Suppressor macrophage (primary cell): ENCODE measurements around the gene POC1B.

Experiments
- DNase-seq, 4 experiments: peaks; one replicate each; pipeline ENCODE4 v3.0.0-alpha.2; 2020 to 2022
- total RNA-seq, 17 experiments: gene quantifications; one replicate each; lab custom pipeline; 2026; ENCODE audit warnings: mixed read lengths in 6 of 17, inconsistent platforms in 3 of 17; lab: John Stamatoyannopoulos, UW

The POC1B gene
- total RNA-seq: 20.2 to 44.6 (median 26.9) reads per million in 17 experiments

- DNase-seq: peak; percentile 66 to 89 (median 79)
Measured at GRCh38 chr12:89525824-89526770, at the start of gene POC1B. Gene POC1B (minus strand): TSS chr12:89526047. CDS start chr12:89525895, 152 bp downstream.

- DNase-seq: no peak
Measured at GRCh38 chr12:89575374-89575773, 49.5 kb upstream of the POC1B start.

GRCh38 chr12:89574736-89575208, 48.9 kb upstream of the POC1B start:
- DNase-seq: peak in 3 of 4 experiments; percentile 16 to 19 (median 18)

DNA sequence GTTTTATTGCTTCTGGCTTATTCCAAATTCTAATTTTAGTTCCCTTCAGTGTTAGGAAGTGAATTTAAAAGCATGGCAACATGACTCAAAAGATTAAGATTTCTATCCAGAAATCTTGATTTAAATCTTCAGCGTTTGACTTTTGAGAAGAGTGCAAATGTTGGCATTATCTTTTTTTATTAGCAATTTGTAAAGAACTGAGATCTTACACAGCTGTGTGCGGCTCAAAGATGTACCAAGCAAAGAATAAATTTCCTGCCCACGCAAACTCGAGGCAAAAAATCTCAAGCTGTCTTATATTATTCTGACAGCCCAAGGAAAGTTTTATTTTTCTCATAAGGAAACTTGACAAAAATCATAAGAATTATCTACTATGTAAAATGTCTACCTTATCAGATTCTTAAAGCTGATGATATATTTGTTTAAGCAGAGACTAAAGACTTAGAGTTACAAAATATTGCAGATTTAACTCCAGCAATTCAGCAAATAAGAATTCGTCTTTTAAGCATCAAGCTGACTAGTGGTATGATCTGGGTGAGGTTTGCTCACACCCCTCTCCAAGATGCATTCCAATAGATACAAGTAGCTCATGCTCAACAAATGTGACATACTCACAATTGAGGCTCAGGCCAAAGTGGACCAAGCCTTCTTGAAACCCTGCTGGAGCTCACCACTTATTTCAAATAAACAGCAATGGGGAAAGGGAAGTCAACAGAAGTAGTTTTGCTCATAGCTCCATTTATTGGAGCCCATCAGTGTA, 47.4 kb upstream of the POC1B start:
- no peak for DNase-seq

- DNase-seq: no peak
Measured at GRCh38 chr12:89571491-89572195, 45.8 kb upstream of the POC1B start.

GRCh38 chr12:89568484-89568883, 42.6 kb upstream of the POC1B start:
- DNase-seq: peak in 3 of 4 experiments; percentile 12 to 20 (median 16)

- no peak for DNase-seq
Measured at GRCh38 chr12:89567691-89568239, 41.9 kb upstream of the POC1B start.

- DNase-seq: peak; percentile 20 to 63 (median 41)
Measured at GRCh38 chr12:89566615-89567014, 40.8 kb upstream of the POC1B start.

GRCh38 chr12:89565002-89565401, 39.2 kb upstream of the POC1B start:
- DNase-seq: no peak

- no peak for DNase-seq
Measured at GRCh38 chr12:89559753-89560152, 33.9 kb upstream of the POC1B start.

DNA sequence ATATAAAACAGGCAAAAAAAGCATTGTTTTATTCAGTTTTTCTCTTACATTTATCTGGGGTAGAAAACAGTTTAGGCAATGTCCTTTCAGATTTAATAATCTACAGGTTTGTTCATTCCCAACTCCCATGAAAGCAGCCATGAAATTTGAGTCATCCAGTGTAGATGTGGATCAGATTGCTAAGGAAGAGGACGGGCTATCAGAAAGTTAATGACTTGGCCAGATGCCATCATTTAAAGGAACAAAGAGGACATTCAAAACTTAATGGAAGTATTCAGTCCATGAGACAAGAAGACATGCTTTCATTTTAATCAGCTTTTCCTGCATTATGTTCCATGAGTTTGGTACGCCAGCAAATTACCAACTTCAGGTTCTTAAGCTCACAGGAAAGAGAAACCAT, 31.1 kb upstream of the POC1B start:
- DNase-seq: no peak

DNA sequence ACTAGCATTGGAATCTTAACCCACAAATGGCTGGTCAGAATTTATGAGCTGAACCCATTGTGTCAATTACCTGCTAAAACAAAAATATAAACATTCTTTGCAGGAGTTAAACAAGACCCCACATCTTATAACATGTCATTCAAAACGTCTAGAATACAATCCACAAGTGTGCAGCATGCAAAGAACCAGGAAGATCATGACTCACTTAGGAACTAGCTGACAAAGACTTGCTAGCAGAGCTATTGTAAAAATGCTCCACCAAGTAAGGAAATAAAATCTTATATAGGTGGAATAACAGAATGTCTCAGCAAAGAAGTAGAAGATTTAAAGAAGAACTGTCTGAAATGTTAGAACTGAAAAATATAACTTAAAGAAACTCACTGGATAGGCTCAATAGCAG, 26.5 kb upstream of the POC1B start:
- DNase-seq: no peak

GRCh38 chr12:89551747-89552146, 25.9 kb upstream of the POC1B start:
- peak in 2 of 4 experiments; percentile 8 to 15 for DNase-seq

GRCh38 chr12:89547101-89547500, 21.3 kb upstream of the POC1B start:
- DNase-seq: peak in 2 of 4 experiments; percentile 12 to 22

DNA sequence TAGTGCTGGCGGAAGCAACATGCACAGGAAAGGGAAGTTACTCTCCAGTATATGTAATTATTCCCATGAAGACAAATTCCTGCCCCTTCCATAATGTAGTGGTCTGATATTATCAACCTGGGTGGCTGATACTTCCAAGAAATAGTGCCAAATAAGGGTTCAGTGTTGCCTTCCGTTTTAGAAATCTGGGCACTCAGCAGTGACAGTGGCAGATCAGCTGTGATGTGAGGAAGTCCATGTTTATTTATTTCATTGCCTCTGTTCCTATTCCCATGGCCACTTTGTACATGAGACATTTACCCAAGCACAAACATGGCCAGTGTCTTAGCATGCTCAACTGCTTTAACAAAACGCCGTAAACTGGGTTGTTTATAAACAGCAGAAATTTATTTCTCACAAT, 20.3 kb upstream of the POC1B start:
- peak in 2 of 4 experiments; percentile 12 to 17 for DNase-seq

- DNase-seq: peak in 1 of 4 experiments; percentile 5
Measured at GRCh38 chr12:89544681-89545184, 18.9 kb upstream of the POC1B start.

DNA sequence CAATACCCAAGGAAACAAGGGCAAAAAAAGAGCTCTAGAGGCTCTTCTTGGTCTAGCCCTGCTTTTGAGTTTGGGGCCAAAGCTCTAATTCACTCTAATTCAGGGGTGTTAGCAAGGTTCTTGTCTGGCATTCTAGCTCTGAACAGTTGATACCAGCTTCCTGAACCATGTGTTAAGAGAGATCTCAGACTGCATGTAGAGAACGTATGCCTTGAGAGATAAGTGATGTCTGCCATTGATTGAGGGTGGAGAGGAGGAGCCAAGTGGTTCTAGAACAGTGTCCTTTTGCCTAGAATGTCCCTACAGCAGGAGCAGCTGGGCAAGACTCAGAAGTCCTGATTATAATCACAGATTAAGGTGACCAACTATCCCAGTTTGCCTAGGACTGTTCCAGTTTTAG, 18.2 kb upstream of the POC1B start:
- DNase-seq: no peak

DNA sequence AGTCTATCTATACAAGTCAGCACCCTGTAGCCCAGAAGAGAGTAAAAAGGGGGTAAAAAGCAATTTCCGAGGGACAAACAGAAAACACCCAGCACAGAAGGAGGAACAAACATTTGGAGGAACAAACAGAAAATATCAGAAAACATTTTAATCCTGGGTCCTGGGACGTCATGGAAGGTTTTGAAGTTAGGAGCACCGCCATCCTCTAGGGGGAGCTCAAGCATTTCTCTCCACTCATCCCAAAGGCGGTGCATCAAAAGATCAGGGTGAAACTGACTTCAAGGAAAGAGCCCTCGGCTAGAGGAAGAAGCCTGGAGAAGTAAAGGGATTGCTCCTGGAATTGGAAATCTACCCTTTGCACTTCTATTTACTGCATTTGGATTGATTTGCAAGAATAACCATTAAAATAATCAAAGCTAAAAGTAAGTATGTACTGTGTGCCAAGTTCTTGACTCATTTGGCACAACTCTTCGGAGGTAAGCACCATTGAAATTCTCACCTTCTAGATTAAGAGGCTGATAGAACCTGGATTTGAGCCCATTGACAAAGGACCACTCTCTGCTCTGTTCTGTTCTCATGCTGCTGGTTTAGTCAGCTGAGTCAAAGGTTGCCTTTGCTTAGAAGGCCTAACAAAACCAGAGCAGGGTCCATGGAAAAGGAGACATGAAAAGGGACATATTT, 17.2 kb upstream of the POC1B start:
- DNase-seq: peak; percentile 81 to 90 (median 86)

DNA sequence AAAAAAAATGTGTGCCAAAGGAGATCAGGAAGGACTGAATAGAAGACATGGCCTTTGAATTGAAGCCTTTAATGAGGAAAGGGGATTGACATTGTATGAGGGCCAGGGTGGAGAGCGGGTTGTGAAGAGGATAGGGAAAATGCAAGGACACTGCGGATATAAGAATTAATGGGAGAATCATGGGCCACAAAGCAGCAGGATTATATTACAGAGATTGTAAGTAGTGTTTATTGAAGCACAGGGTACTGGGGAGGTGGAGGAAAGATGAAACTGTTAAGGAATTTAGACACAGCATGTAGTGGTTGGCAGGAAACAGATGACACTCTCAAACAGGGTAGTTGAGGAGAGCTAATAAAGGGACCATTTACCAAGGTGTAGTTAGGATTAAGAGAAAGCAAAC, 16.4 kb upstream of the POC1B start:
- no peak for DNase-seq

DNA sequence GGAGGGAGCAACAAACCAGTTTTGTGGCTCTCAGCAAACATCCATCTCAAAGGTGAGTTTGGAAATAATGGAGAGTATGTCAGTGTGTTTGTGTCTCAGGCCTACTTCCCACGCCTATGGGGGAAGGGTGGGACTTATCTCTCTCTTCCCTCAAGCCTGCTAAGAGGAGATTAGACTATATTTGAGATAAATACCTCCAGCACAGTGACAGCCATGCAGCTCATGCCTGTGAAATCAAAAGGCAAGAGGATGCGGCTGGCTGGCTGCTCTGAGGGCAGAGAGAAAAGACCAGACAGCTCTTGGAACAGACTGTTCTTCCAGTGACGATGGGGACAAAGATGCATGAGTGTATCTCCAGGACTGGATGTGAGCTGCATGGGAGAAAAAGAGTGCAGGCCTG, 14.7 kb upstream of the POC1B start:
- DNase-seq: no peak
